ENCODE data around the gene HSPA14.

DNA sequence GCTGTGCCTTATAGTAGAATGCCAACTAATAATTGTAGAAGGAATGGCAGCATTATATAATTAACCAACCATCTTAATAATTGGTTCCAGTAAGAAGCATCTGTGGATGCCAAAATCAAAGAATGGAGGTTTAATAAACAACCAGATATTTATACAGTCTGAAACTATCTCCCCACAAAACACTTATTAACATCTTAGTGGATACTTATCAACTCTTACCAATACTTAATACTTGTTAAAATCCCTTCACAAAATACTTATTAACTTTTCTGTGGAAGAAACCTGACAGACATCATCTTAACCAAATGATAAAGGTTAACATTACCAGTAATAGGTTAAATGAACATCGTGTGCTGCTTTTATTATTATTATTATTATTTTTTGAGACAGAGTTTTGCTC is 34.3 kb upstream of the HSPA14 start:
- TF ChIP-seq, protein P1, sequence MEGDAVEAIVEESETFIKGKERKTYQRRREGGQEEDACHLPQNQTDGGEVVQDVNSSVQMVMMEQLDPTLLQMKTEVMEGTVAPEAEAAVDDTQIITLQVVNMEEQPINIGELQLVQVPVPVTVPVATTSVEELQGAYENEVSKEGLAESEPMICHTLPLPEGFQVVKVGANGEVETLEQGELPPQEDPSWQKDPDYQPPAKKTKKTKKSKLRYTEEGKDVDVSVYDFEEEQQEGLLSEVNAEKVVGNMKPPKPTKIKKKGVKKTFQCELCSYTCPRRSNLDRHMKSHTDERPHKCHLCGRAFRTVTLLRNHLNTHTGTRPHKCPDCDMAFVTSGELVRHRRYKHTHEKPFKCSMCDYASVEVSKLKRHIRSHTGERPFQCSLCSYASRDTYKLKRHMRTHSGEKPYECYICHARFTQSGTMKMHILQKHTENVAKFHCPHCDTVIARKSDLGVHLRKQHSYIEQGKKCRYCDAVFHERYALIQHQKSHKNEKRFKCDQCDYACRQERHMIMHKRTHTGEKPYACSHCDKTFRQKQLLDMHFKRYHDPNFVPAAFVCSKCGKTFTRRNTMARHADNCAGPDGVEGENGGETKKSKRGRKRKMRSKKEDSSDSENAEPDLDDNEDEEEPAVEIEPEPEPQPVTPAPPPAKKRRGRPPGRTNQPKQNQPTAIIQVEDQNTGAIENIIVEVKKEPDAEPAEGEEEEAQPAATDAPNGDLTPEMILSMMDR (IDR thresholded peaks at IDR 0.05; ENCODE audit: poor library complexity, severe bottlenecking): no peak
- TF ChIP-seq RAD21 (conservative IDR thresholded peaks at IDR 0.05) (no peak), SMC3 (conservative IDR thresholded peaks at IDR 0.05; ENCODE audit: poor library complexity) (no peak), TAF1 (IDR thresholded peaks at IDR 0.05; ENCODE audit: low read depth) (no peak), EP300 (conservative IDR thresholded peaks at IDR 0.05; ENCODE audit: poor library complexity, severe bottlenecking) (no peak), POLR2AphosphoS5 (IDR thresholded peaks at IDR 0.05) (no peak), EZH2 (IDR thresholded peaks at IDR 0.05; ENCODE audit: borderline replicate concordance, insufficient read depth, low read length, poor library complexity, severe bottlenecking) (no peak)
- TF ChIP-seq, protein P2, sequence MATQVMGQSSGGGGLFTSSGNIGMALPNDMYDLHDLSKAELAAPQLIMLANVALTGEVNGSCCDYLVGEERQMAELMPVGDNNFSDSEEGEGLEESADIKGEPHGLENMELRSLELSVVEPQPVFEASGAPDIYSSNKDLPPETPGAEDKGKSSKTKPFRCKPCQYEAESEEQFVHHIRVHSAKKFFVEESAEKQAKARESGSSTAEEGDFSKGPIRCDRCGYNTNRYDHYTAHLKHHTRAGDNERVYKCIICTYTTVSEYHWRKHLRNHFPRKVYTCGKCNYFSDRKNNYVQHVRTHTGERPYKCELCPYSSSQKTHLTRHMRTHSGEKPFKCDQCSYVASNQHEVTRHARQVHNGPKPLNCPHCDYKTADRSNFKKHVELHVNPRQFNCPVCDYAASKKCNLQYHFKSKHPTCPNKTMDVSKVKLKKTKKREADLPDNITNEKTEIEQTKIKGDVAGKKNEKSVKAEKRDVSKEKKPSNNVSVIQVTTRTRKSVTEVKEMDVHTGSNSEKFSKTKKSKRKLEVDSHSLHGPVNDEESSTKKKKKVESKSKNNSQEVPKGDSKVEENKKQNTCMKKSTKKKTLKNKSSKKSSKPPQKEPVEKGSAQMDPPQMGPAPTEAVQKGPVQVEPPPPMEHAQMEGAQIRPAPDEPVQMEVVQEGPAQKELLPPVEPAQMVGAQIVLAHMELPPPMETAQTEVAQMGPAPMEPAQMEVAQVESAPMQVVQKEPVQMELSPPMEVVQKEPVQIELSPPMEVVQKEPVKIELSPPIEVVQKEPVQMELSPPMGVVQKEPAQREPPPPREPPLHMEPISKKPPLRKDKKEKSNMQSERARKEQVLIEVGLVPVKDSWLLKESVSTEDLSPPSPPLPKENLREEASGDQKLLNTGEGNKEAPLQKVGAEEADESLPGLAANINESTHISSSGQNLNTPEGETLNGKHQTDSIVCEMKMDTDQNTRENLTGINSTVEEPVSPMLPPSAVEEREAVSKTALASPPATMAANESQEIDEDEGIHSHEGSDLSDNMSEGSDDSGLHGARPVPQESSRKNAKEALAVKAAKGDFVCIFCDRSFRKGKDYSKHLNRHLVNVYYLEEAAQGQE (IDR thresholded peaks at IDR 0.05; ENCODE audit: borderline replicate concordance): no peak

Measured in neural cell (in vitro differentiated cells).